DOHH2 (cell line): ENCODE measurements around the gene SIRPG.

Experiments
- H3F3A ChIP-seq: fragments of 200-600 bp; sonication (generic), shearing (Covaris generic); 2 replicates; pipeline ENCODE4 v1.6.0; 2016; ENCODE audit warnings: antibody characterized with exemption, mild to moderate bottlenecking; ENCODE audit not compliant: control insufficient read depth, insufficient read depth
- H3K27ac ChIP-seq: fragments of 200-600 bp; sonication (generic); 2 replicates; pipeline ENCODE4 v1.5.1; 2014; ENCODE audit warnings: low read depth, mild to moderate bottlenecking, low read length, moderate library complexity
- H3K27me3 ChIP-seq: fragments of 200-600 bp; sonication (generic); 2 replicates; pipeline ENCODE4 v1.6.1; 2014; ENCODE audit warnings: mild to moderate bottlenecking, low read length, mixed read lengths; ENCODE audit not compliant: control insufficient read depth
- H3K36me3 ChIP-seq: fragments of 200-600 bp; sonication (generic); 2 replicates; pipeline ENCODE4 v1.6.1; 2014; ENCODE audit warnings: mild to moderate bottlenecking, low read length, moderate library complexity, mixed read lengths; ENCODE audit not compliant: control insufficient read depth
- H3K4me1 ChIP-seq: fragments of 200-600 bp; sonication (generic); 2 replicates; pipeline ENCODE4 v1.6.1; 2014; ENCODE audit warnings: mild to moderate bottlenecking, low read length, mixed read lengths; ENCODE audit not compliant: control insufficient read depth
- H3K4me2 ChIP-seq: fragments of 200-600 bp; sonication (generic); 2 replicates; pipeline ENCODE4 v1.6.0; 2014; ENCODE audit warnings: mild to moderate bottlenecking, low read length, moderate library complexity
- H3K4me3 ChIP-seq: fragments of 200-600 bp; sonication (generic); 2 replicates; pipeline ENCODE4 v1.5.1; 2014; ENCODE audit warnings: mild to moderate bottlenecking, low read length, mixed read lengths
- H3K79me2 ChIP-seq: fragments of 200-600 bp; sonication (generic); 2 replicates; pipeline ENCODE4 v1.6.1; 2014; ENCODE audit warnings: mild to moderate bottlenecking, low read length, mixed read lengths; ENCODE audit not compliant: control insufficient read depth
- H3K9me2 ChIP-seq: fragments of 200-600 bp; sonication (generic); replicated peaks from 2 replicates; pipeline ENCODE4 v1.6.1; 2014; ENCODE audit warnings: mild to moderate bottlenecking, low read length, mixed read lengths; ENCODE audit not compliant: control insufficient read depth
- H3K9me3 ChIP-seq: fragments of 200-600 bp; sonication (generic); 2 replicates; pipeline ENCODE4 v1.6.1; 2014; ENCODE audit warnings: antibody characterized with exemption, low read length, mixed read lengths; ENCODE audit not compliant: control insufficient read depth, insufficient read depth
- H4K20me1 ChIP-seq: fragments of 200-600 bp; sonication (generic); 2 replicates; pipeline ENCODE4 v1.6.0; 2014; ENCODE audit warnings: low read depth, mild to moderate bottlenecking, antibody characterized with exemption, low read length, moderate library complexity; ENCODE audit not compliant: control insufficient read depth, insufficient read depth
- CTCF ChIP-seq: fragments of 200-600 bp; sonication (generic); IDR thresholded peaks from one replicate; pipeline ENCODE4 v1.5.1; 2014; ENCODE audit warnings: antibody characterized with exemption, mild to moderate bottlenecking, low read depth, low read length; ENCODE audit not compliant: poor library complexity, severe bottlenecking
- EZH2phosphoT487 ChIP-seq: fragments of 200-600 bp; sonication (generic); IDR thresholded peaks from 2 replicates; pipeline ENCODE4 v1.6.1; 2017; ENCODE audit warnings: borderline replicate concordance, mild to moderate bottlenecking, antibody characterized with exemption, low read length, moderate library complexity, mixed read lengths

SIRPG gene

GRCh38 chr20:1689721-1690120 lies 32.1 kb upstream of the SIRPG start:
- peaks cover 19% of the 10 kb centered on the region for H3K27me3 ChIP-seq
- no peaks in the 10 kb centered on the region for H3K9me2 ChIP-seq
- H3K9me3 ChIP-seq: no peaks in the 10 kb centered on the region
- H3F3A ChIP-seq: no peaks in the 10 kb centered on the region
- H3K4me2 ChIP-seq: no peak overlapping the region
- no peaks in the 10 kb centered on the region for H3K4me1 ChIP-seq
- H3K4me3 ChIP-seq: no peak overlapping the region
- H3K27ac ChIP-seq: no peak overlapping the region
- H3K36me3 ChIP-seq: no peaks in the 10 kb centered on the region
- no peaks in the 10 kb centered on the region for H4K20me1 ChIP-seq
- no peaks in the 10 kb centered on the region for H3K79me2 ChIP-seq
- no peak for TF ChIP-seq CTCF
- TF ChIP-seq EZH2phosphoT487: no peak

DNA sequence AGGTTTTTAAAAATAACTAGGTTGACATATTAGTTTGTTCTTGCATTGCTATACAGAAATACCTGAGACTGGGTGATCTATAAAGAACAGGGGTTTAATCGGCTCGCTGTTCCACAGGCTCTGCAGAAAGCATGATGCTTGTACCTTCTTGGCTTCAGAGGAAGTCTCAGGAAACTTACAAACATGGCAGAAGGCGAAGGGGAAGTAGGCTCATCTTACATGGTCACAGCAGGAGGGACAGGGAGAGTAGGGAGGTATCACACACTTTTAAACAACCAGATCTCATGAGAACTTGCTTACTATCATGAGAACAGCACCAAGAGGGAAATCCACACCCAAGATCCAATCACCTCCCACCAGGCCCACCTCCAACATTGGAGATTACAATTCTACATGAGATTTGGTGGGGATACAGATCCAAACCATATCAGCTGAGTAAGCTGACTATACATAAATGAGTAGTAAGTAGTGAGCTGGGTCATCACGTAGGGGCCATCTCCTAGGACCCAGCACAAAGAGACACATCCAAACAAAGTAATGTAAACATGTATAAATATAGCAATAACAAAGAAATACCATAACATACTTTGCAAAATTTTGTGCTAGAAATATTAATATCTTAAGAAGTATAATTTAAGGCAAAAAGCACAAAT lies 31.4 kb upstream of the SIRPG start:
- Histone ChIP-seq H3K4me3 (no peak overlapping the region), H3K9me2 (no peaks in the 10 kb centered on the region), H3K36me3 (no peaks in the 10 kb centered on the region), H4K20me1 (no peaks in the 10 kb centered on the region), H3K27me3 (peaks cover 22% of the 10 kb centered on the region), H3K27ac (no peak overlapping the region), H3K79me2 (no peaks in the 10 kb centered on the region), H3K4me2 (no peak overlapping the region), H3K9me3 (no peaks in the 10 kb centered on the region), H3K4me1 (no peaks in the 10 kb centered on the region), H3F3A (no peaks in the 10 kb centered on the region)
- TF ChIP-seq CTCF: no peak
- TF ChIP-seq EZH2phosphoT487: no peak

DNA sequence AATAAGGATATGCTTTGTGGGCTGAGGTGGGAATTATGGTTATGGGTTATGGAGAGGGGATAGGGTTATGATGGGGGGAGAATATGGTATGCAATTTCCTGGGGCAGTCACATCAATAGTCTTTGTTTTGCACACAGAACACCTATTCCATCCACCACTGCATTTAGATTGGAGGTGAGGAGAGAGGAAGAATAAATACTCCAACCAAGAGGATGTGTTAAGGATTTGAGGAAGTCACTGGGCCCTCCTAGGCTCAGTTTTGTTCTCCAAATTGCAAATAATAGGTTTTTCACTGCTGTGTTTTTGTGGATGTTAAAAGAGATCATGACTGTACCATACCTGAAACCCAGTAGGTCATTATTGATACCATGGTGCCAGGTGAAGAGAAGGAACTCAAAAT lies 29.5 kb upstream of the SIRPG start:
- H3K4me2 ChIP-seq: no peak overlapping the region
- no peaks in the 10 kb centered on the region for H3K36me3 ChIP-seq
- H3K27ac ChIP-seq: no peak overlapping the region
- no peak for TF ChIP-seq CTCF
- TF ChIP-seq EZH2phosphoT487: no peak
- no peaks in the 10 kb centered on the region for H4K20me1 ChIP-seq
- H3F3A ChIP-seq: no peaks in the 10 kb centered on the region
- no peaks in the 10 kb centered on the region for H3K9me2 ChIP-seq
- no peaks in the 10 kb centered on the region for H3K79me2 ChIP-seq
- H3K4me3 ChIP-seq: no peak overlapping the region
- H3K27me3 ChIP-seq: peaks cover 14% of the 10 kb centered on the region
- H3K4me1 ChIP-seq: no peaks in the 10 kb centered on the region
- H3K9me3 ChIP-seq: peaks cover 4% of the 10 kb centered on the region
